Measurements from ENCODE around the gene CYSLTR2. TPM values are rescaled to one million over a fixed set of nuclear protein-coding genes. Genes with fewer than 3 reads are reported as not detected.

Gene CYSLTR2
- total and polyA plus RNA-seq, 2 of the 8 experiments (the other 6 are each of a cell fraction or from before 2014, with no cell fraction given), result not detected

GRCh38 chr13:48652851-48653471 lies 768 bp upstream of the CYSLTR2 start (continued):
- TF ChIP-seq ATF2 (IDR thresholded peaks at IDR 0.05; ENCODE audit: low read length) (no peak), BACH1 (IDR thresholded peaks at IDR 0.05; ENCODE audit: low read length) (no peak), HDAC6 (IDR thresholded peaks at IDR 0.05; ENCODE audit: low read depth, low read length) (no peak), CTBP2 (IDR thresholded peaks at IDR 0.05; ENCODE audit: borderline replicate concordance, insufficient read depth, insufficient read length, low read length) (no peak), TAF7 (optimal IDR thresholded peaks at IDR 0.05; ENCODE audit: borderline replicate concordance, low read depth, low read length) (no peak)
